H1 (cell line): ENCODE results near the gene BTBD7. TPM values are rescaled to one million over a fixed set of nuclear protein-coding genes. Genes with fewer than 3 reads are reported as not detected.

Source experiments
- CTCF ChIA-PET: fragments of 300-600 bp; sonication (Branson Sonifier 250); formaldehyde crosslinking; loops from one replicate; lab custom pipeline; 2021; ENCODE audit not compliant: partially characterized antibody; lab: Charles Lee
- POLR2A ChIA-PET: fragments of 300-600 bp; sonication (Branson Sonifier 250); formaldehyde crosslinking; loops from one replicate; lab custom pipeline; 2021; ENCODE audit warnings: inconsistent platforms; ENCODE audit not compliant: partially characterized antibody; lab: Charles Lee
- DNase-seq, 2 experiments: peaks; one replicate each; pipeline versions ENCODE4 v3.0.0 to v3.0.0-alpha.2; 2010 to 2022; ENCODE audit warnings: low spot score in 2 of 2, low read depth in 1 of 2, mixed read lengths in 1 of 2
- FAIRE-seq: peaks from 2 replicates; lab custom pipeline; 2011; peaks lifted over from hg19 to GRCh38; lab: Jason Lieb, UNC
- H2AFZ ChIP-seq: 2 replicates; pipeline ENCODE4 v1.8.1; 2012; ENCODE audit warnings: low read length, inconsistent platforms
- H2AK5ac ChIP-seq: 2 replicates; pipeline ENCODE4 v1.6.1; 2013; ENCODE audit warnings: low read depth, low read length
- H2BK120ac ChIP-seq: replicated peaks from 2 replicates; pipeline ENCODE3; 2013; ENCODE audit warnings: low read depth, low read length, inconsistent platforms
- H2BK12ac ChIP-seq: 2 replicates; pipeline ENCODE4 v1.6.1; 2013; ENCODE audit warnings: low read depth, low read length
- H2BK15ac ChIP-seq: 2 replicates; pipeline ENCODE4 v1.6.1; 2013; ENCODE audit warnings: low read length
- H2BK20ac ChIP-seq: 2 replicates; pipeline ENCODE4 v1.6.1; 2013; ENCODE audit warnings: low read length
- H2BK5ac ChIP-seq: 2 replicates; pipeline ENCODE4 v1.6.1; 2013; ENCODE audit warnings: low read depth, low read length
- H3K14ac ChIP-seq: 2 replicates; pipeline ENCODE4 v1.6.1; 2013; ENCODE audit warnings: inconsistent platforms; ENCODE audit not compliant: insufficient read length
- H3K18ac ChIP-seq: 2 replicates; pipeline ENCODE4 v1.6.1; 2013; ENCODE audit warnings: low read length; ENCODE audit errors: extremely low read depth
- H3K23ac ChIP-seq: 2 replicates; pipeline ENCODE4 v1.6.1; 2013; ENCODE audit warnings: inconsistent platforms; ENCODE audit not compliant: insufficient read length
- H3K23me2 ChIP-seq: 2 replicates; pipeline ENCODE4 v1.6.1; 2013; ENCODE audit warnings: low read depth, low read length
- H3K27ac ChIP-seq: 2 replicates; pipeline ENCODE4 v1.6.1; 2011; ENCODE audit warnings: low read depth, low read length, inconsistent platforms
- H3K27me3 ChIP-seq, 4 experiments: replicated peaks in 1 of 4; 1 replicate in 1 of 4; 2 replicates in 3 of 4; pipeline versions ENCODE4 v1.6.1 to v1.8.1; 2011 to 2013; ENCODE audit warnings: low read length in 3 of 4, mild to moderate bottlenecking in 3 of 4, inconsistent platforms in 2 of 4, mixed read lengths in 2 of 4, moderate library complexity in 1 of 4; ENCODE audit not compliant: control insufficient read depth in 3 of 4, insufficient read depth in 3 of 4; ENCODE audit errors: extremely low read depth in 1 of 4
- H3K36me3 ChIP-seq, 4 experiments: 2 replicates each; pipeline versions ENCODE4 v1.6.1 to v1.8.1; 2011 to 2013; ENCODE audit warnings: mild to moderate bottlenecking in 4 of 4, low read length in 3 of 4, moderate library complexity in 2 of 4, control low read depth in 1 of 4, inconsistent platforms in 1 of 4; ENCODE audit not compliant: insufficient read depth in 4 of 4, control insufficient read depth in 2 of 4
- H3K4ac ChIP-seq: replicated peaks from 2 replicates; pipeline ENCODE3; 2013; ENCODE audit warnings: low read length, low read depth, mixed read lengths, inconsistent platforms; ENCODE audit not compliant: insufficient read length
- H3K4me1 ChIP-seq, 4 experiments: replicated peaks in 1 of 4; 1 replicate in 1 of 4; 2 replicates in 3 of 4; pipeline versions ENCODE4 v1.6.1 to v1.8.1; 2011 to 2013; ENCODE audit warnings: low read length in 3 of 4, inconsistent platforms in 2 of 4, mixed read lengths in 1 of 4; ENCODE audit not compliant: insufficient read depth in 4 of 4, control insufficient read depth in 3 of 4
- H3K4me2 ChIP-seq, 2 experiments: 2 replicates each; pipeline versions ENCODE4 v1.6.1 to v1.8.1; 2011 to 2013; ENCODE audit warnings: low read depth in 2 of 2, low read length in 2 of 2, control low read depth in 1 of 2, inconsistent platforms in 1 of 2, mild to moderate bottlenecking in 1 of 2; ENCODE audit not compliant: insufficient read depth in 1 of 2
- H3K4me3 ChIP-seq, 4 experiments: fragments of 200-600, 300-600 bp in 1 of 4; sonication (generic), shearing (Covaris generic), sonication (Bioruptor Twin) in 1 of 4; 2 replicates each; pipeline versions ENCODE4 v1.5.1 to v1.8.1; 2011 to 2016; ENCODE audit warnings: low read length in 4 of 4, low read depth in 3 of 4, control low read depth in 2 of 4, inconsistent platforms in 2 of 4, mild to moderate bottlenecking in 2 of 4, mixed read lengths in 1 of 4, moderate library complexity in 1 of 4; ENCODE audit not compliant: insufficient read depth in 2 of 4; ENCODE audit errors: extremely low read depth in 1 of 4
- H3K56ac ChIP-seq: replicated peaks from 2 replicates; pipeline ENCODE3; 2013; ENCODE audit warnings: low read depth, mild to moderate bottlenecking, mixed read lengths, low read length, inconsistent platforms; ENCODE audit not compliant: insufficient read length
- H3K79me1 ChIP-seq: 2 replicates; pipeline ENCODE4 v1.6.1; 2013; ENCODE audit warnings: low read depth, low read length, control low read depth
- H3K79me2 ChIP-seq, 2 experiments: 2 replicates each; pipeline versions ENCODE4 v1.6.1 to v1.8.1; 2012 to 2013; ENCODE audit warnings: low read length in 2 of 2, mild to moderate bottlenecking in 2 of 2, inconsistent platforms in 1 of 2; ENCODE audit not compliant: insufficient read depth in 2 of 2, control insufficient read depth in 1 of 2
- H3K9ac ChIP-seq, 4 experiments: replicated peaks in 1 of 4; 1 replicate in 1 of 4; 2 replicates in 3 of 4; pipeline versions ENCODE4 v1.6.1 to v1.8.1; 2011 to 2013; ENCODE audit warnings: low read depth in 3 of 4, low read length in 3 of 4, control low read depth in 2 of 4, mild to moderate bottlenecking in 2 of 4, moderate library complexity in 2 of 4, inconsistent platforms in 1 of 4; ENCODE audit errors: extremely low read depth in 1 of 4
- H3K9me3 ChIP-seq, 2 experiments: 2 replicates each; pipeline versions ENCODE4 v1.6.1 to v1.8.1; 2012 to 2013; ENCODE audit warnings: mild to moderate bottlenecking in 2 of 2, moderate library complexity in 2 of 2, control low read depth in 1 of 2, inconsistent platforms in 1 of 2, low read depth in 1 of 2, low read length in 1 of 2, mixed read lengths in 1 of 2; ENCODE audit not compliant: insufficient read depth in 2 of 2
- H4K20me1 ChIP-seq, 2 experiments: replicated peaks in 1 of 2; 2 replicates each; pipeline versions ENCODE3 to v1.8.1; 2011 to 2013; ENCODE audit warnings: inconsistent platforms in 2 of 2, low read length in 2 of 2, mild to moderate bottlenecking in 1 of 2; ENCODE audit not compliant: insufficient read depth in 2 of 2, control insufficient read depth in 1 of 2
- H4K5ac ChIP-seq: 2 replicates; pipeline ENCODE4 v1.6.1; 2013; ENCODE audit warnings: low read length, low read depth, mixed read lengths, inconsistent platforms; ENCODE audit not compliant: insufficient read length
- H4K8ac ChIP-seq: 2 replicates; pipeline ENCODE4 v1.8.0; 2013; ENCODE audit warnings: mild to moderate bottlenecking, moderate library complexity, low read length, inconsistent platforms; ENCODE audit not compliant: insufficient read depth; ENCODE audit errors: extremely low read depth
- H4K91ac ChIP-seq: replicated peaks from 2 replicates; pipeline ENCODE3; 2013; ENCODE audit warnings: low read length, mixed read lengths, inconsistent platforms; ENCODE audit not compliant: insufficient read length
- SIX5 ChIP-seq: IDR thresholded peaks from 2 replicates; pipeline ENCODE4 v1.6.1; 2011; ENCODE audit warnings: mild to moderate bottlenecking, low read depth, low read length
- WGBS, 2 experiments: shearing (Covaris generic) in 1 of 2; methylation state at CpG; one replicate each; pipeline versions ENCODE4 v1.1.6 to v1.1.7; 2013 to 2015; ENCODE audit warnings: low lambda C conversion rate in 2 of 2, mixed read lengths in 2 of 2, inconsistent platforms in 1 of 2, low coverage in 1 of 2, missing lambda C conversion rate in 1 of 2; ENCODE audit not compliant: insufficient replicate concordance in 2 of 2, insufficient coverage in 1 of 2, insufficient read length in 1 of 2; ENCODE audit errors: extremely low coverage in 1 of 2, missing lambda C conversion rate in 1 of 2; 5-methylcytosine and 5-hydroxymethylcytosine counted together
- polyA plus RNA-seq, 7 experiments: library from polyadenylated mRNA; depleted of rRNA in 3 of 7; stranded (reverse) in 5 of 7; unstranded in 2 of 7; fragments of >200 nt in 5 of 7; fragments of 200-250 nt in 2 of 7; gene quantifications; 1 replicate in 5 of 7; 2 replicates in 1 of 7; 4 replicates in 1 of 7; pipeline versions ENCODE4 v1.2.1 to v1.2.3, GENCODE V29; 2011 to 2013; ENCODE audit warnings: missing spikeins in 2 of 7, mixed read lengths in 2 of 7
- total RNA-seq: library from RNA; stranded (reverse); fragmentation: NEBNext Ultra II Directional; extraction: Animal tissue kit (Norgen Biotek cat#: 25700); gene quantifications from 2 replicates; pipeline ENCODE4 v1.2.1, GENCODE V29; 2021

BTBD7 gene
- total and polyA plus RNA-seq, 2 of the 8 experiments (the other 6 are each of a cell fraction or from before 2014, with no cell fraction given), result 12.1 to 46.1 TPM

DNA sequence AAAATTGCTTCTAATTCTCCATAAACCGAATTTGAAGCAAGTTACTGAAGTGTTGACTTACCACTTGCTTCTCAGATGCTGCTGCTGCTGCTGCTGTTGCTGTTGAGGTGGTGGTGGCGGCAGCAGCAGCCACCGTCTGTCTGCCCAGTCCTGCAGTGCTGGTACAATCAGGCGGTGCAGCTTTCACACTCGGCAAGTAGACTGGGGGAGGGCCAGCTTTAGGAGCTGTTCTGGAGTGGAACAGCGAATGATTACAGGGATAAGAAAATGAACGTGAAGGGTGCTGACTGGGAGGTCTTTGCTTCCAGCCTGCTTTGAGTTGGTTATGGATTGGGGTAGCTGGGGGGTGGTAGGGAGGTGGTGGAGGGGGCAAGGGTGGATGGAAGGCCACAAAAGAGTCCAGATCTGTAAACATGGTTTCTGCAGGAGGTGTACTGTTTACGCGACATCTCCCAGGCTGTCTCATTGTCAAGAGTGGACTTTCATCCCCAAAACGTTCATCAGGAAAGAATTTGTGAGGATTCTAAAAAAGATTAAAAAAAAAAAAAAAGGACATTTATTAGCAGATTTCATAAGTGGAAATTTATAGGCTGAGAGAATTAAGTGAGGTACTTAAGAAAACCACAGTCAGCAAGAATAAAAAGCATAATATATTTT, 86.9 kb downstream of the BTBD7 start:
- no peak overlapping the region for H3K4me3 ChIP-seq
- no peak for TF ChIP-seq SIX5
- no peaks in the 10 kb centered on the region for H3K23me2 ChIP-seq
- H3K56ac ChIP-seq, result no peak overlapping the region
- peaks cover 8 to 45% (median 26%) of the 10 kb centered on the region in 4 experiments for H3K36me3 ChIP-seq
- H3K4me1 ChIP-seq, result peaks cover 0 to 2% (median 0%) of the 10 kb centered on the region in 4 experiments; a peak in 1 of 7 replicates
- H2BK12ac ChIP-seq, result no peak overlapping the region
- H4K91ac ChIP-seq, result no peak overlapping the region
- no peak overlapping the region for H3K18ac ChIP-seq
- ChIA-PET CTCF (no interaction called here), POLR2A (no interaction called here)
- no peak overlapping the region for H2BK20ac ChIP-seq
- no peak overlapping the region for H3K4ac ChIP-seq
- no peak overlapping the region for H3K4me2 ChIP-seq
- H2AK5ac ChIP-seq, result no peak overlapping the region
- no peak overlapping the region for H3K27ac ChIP-seq
- FAIRE-seq (no peak), DNase-seq (no peak)
- no peaks in the 10 kb centered on the region for H3K79me2 ChIP-seq
- H4K5ac ChIP-seq, result no peak overlapping the region
- no peak overlapping the region for H3K14ac ChIP-seq
- no peaks in the 10 kb centered on the region for H3K79me1 ChIP-seq
- no peaks in the 10 kb centered on the region for H4K20me1 ChIP-seq
- no peaks in the 10 kb centered on the region for H3K27me3 ChIP-seq
- no peak overlapping the region for H2BK15ac ChIP-seq
- H2BK120ac ChIP-seq, result no peak overlapping the region
- no peak overlapping the region for H3K9ac ChIP-seq
- H2AFZ ChIP-seq, result no peak overlapping the region
- no peaks in the 10 kb centered on the region for H3K9me3 ChIP-seq
- H2BK5ac ChIP-seq, result no peak overlapping the region
- no peak overlapping the region for H3K23ac ChIP-seq
- 96% methylated on average over 10 of the region's 10 CpGs; no CpG with 5 or more reads in 1 of the 2 experiments for WGBS, 2 experiments
- no peak overlapping the region for H4K8ac ChIP-seq
